NCI-H446 (cell line): ENCODE data around the gene PLXNA2.

Experiments
- DNase-seq, 2 experiments: peaks; one replicate each; lab custom pipeline; 2025; lab: John Stamatoyannopoulos, UW

PLXNA2 gene

DNA sequence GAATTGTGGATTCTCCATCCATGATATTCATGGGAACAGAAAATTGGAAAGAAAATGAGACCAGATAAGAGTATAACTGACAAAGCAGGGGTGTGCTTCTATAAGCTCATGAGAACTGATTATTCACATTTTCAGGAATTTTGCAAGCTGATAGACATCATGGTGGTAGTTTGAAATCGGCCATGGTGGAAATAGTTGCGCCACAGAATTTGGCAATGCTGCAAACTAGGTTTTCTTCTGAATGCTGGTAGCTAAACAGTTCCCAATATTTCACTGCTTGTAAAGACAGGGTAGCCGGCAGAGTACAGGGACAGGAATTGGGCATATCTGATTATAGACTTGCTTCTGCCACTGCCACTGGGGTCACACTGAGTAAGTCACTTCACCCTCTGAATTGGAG lies 151.1 kb downstream of the PLXNA2 start:
- DNase-seq: no peak

DNA sequence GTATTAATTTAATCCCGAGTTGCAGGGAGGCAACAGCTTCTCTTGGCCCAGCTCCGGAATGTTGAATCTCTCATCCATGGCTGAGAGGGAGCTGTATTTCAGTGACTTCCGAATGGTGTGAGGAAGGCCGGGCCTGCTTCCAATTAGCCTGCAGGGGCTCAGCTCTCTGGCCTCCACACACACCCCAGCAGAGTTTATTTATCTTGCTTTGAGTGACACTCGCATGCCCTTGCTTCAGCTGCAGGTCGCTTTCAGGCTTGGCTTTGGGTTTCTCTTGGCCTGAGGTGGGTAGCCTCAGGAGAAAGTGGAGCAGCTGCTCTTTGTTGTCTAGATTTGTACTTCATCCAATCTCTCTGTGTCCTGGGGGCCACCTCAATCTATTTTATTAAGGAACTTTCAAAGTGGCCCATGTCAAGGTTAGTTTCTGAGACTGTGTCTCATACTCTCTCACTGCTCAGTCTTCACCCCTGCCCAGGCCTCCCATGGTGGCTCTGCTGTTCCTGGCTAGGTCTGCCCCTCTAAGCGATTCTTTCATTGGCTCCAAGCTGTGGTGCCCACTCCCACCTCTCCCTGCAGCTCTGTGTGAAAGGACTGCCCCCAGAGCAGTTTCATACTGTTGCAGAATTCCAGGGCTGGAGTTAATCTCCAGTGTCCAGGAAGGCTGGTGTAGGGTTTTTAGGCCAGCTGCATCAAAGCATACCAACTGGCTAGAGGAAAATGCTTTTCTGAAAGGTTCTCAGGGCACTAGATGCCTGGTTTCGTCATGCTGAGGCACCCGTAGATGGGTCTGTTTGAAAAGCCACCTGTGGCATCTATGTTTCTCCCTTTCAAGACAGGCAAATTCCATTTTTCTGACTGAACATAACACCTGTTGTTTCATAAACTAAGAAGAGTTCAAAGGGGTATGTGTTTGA lies 153.5 kb downstream of the PLXNA2 start:
- peak; percentile 29 to 76 for DNase-seq

- DNase-seq: peak in 1 of 2 experiments; percentile 59
These were observed 154.3 kb downstream of the PLXNA2 start for GRCh38 chr1:208089761-208090370.

- no peak for DNase-seq
These were observed 155.0 kb downstream of the PLXNA2 start for GRCh38 chr1:208089149-208089548.

- DNase-seq: no peak
These were observed 155.9 kb downstream of the PLXNA2 start for GRCh38 chr1:208088319-208088718.

- DNase-seq: no peak
These were observed 158.3 kb downstream of the PLXNA2 start for GRCh38 chr1:208085655-208086515.

GRCh38 chr1:208084764-208085163 lies 159.4 kb downstream of the PLXNA2 start:
- DNase-seq: no peak

- no peak for DNase-seq
These were observed 160.0 kb downstream of the PLXNA2 start for GRCh38 chr1:208084220-208084619.

DNA sequence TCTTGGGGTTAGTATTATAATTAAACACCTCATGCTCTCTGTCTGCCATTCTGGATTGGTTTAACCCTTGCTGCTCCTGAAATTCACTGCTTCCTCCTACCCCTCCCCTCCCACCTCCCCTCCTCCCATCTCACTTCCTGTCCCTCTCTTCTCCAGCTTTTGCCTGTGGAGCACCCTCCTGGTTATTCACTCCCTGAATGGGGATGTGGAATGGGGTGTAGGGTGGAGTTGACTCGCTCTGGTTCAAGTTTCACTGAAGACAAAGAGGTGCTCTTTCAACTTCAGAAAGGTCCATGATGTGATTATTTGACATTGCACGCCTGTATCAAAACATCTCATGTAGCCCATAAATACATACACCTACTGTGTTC lies 160.5 kb downstream of the PLXNA2 start:
- no peak for DNase-seq

- no peak for DNase-seq
These were observed 161.0 kb downstream of the PLXNA2 start for GRCh38 chr1:208083016-208083714.

DNA sequence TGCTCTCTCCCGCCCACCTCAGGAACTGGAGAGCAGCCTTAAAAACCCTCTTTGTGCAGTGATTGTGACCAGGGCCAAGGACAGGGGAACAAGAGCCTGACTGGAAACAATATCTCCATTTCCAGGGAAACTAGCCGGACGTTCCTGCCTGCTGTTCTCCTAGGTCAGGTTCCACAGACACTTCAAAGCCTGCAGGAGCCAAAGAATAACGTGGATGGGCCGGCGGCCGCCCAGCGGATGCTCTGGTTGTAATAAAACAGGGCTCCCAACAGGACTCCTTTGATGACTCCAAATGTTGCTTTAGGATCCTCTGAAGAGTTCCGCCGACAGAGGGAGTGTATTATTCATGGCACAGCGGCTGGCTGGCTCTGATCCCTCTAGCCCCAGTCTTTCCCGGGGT lies 162.2 kb downstream of the PLXNA2 start:
- no peak for DNase-seq

DNA sequence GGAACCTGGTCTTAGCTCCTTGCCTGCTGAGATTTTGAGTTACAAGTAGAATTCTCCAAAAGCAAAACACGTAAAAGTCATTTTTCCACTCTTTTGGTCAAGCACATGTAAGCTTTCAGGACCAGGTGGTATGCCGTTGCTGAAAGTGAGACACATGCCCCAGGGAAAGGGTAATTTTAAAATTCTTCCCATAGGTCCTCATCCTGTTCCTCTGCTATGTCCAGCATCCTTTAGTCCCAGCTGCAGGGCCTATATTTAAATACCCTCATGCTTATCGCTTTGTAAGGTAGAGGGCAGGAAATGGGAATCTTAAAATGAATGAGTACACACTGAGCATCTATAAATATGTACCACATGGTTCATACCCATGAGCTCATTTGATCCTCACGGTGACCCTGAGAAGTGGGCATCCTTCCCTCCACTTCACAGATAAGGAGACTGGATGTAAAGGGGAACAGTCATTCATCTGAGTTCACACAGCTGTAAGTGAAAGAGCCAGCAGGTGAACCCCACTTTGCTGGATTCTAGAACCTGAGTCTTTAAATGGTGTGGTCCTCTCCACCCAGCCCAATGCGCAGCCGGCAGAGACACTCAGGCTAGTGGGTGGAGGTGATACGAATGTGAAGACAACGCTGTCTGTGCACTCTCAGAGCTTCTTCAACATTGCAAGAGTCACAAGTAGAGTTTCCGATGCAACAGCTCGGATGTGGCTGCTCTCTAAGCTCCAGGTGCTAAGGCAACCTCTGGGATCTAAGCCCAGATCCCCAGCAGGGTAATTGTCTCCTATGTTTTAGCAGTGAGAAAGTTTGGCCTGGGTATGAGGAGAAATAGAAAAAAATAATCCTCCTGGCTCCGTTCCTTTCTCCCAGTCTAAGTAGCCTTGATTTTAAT lies 163.5 kb downstream of the PLXNA2 start:
- DNase-seq: peak in 1 of 2 experiments; percentile 18

DNA sequence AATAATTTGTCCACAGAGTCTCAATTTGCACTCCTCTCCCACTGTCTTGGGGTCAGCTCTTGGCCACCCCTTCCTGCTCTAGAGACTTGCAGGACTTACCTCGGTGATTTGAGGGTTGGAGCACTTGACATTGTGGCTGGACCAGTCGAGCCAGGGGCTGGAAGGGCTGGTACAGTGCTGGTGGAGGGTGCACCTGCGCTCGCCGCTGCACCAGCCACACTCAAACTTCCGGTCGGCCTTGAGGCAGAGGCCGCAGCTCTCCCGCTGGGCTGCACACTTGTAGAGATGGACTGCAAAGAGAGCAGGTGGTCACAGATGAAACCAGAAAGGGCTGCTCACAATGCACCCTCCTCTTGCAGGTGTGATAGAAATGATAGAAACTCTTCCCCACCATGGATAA lies 165.0 kb downstream of the PLXNA2 start:
- DNase-seq: no peak

DNA sequence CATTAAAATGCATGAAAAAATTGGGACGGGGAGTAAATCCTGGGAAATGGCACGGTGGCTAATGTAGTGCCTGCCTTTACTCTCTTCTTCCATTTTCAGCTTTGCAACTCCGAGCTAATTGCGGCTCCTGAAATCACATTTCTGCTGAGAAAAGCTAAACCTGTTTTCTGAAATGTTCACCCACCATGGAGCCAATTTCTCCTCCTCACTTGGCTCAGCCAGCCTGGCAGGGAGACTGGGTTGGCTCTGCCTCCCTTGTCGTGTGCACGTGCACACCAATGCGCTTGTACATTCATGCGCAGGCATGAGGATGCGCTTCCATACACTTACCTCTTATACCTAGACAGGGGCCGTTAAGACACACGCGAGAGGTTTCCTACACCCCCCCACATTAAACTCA lies 165.4 kb downstream of the PLXNA2 start:
- DNase-seq: peak in 1 of 2 experiments; percentile 40

DNA sequence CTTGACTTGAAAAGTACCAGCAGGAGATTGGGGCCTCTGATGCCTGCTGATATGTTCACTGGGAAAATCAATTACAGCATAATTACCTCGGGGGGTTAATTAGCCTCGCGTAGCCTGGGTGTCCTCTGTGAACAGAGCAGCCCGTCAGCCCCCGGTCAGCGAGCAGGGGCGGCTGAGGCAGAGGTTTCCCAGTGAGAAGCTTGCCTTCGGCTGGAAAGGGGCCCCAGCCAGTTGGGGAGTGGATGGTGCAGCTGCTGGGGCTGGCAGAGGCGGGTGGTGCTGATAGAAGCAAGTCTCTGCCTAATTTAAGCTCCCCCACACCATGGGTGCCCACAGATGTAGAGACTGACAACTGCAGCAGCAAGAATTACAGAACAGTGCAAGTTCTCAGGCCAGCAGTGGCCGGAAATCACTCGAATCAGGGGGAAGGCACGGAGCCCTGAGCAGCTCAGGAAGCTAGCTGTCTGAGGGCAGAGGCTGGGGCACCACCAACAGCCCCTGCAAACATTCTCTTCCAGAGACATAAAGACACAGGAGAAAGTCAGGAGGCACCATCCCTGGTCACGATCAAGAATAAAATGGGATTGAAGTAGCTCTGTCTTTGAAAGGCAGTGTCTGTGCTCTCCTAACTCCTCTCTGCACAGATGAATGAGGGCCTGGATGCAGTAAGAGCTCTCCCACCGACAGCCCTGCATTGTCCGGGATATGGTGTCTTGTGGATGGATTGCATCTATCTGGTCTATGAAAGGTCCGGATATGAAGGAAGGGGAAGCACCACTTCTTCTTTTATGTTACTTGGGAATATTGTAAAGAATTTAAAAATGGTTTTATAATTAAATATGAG lies 166.7 kb downstream of the PLXNA2 start:
- no peak for DNase-seq

DNA sequence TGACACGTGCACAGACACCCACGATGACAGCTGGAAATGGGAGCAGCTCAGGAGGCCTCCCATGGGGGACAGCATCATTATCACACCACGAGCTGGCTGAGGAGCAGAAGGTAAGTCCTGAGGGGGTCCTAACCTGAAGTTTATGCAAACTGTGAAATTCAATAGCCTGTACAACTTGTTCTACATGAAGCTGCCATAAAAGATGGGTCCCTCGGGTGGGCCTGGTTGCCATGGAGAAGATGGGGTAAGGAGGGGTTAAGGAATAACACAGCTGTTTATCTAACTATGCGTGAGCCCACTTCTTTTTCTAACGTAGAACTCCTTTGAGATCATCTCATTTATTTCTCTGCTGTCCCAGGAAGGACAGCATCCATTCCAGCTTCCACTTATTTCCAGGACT lies 169.8 kb downstream of the PLXNA2 start:
- DNase-seq: no peak

- DNase-seq: no peak
These were observed 172.7 kb downstream of the PLXNA2 start for GRCh38 chr1:208071435-208072031.

GRCh38 chr1:208069908-208070307 lies 174.3 kb downstream of the PLXNA2 start:
- no peak for DNase-seq

DNA sequence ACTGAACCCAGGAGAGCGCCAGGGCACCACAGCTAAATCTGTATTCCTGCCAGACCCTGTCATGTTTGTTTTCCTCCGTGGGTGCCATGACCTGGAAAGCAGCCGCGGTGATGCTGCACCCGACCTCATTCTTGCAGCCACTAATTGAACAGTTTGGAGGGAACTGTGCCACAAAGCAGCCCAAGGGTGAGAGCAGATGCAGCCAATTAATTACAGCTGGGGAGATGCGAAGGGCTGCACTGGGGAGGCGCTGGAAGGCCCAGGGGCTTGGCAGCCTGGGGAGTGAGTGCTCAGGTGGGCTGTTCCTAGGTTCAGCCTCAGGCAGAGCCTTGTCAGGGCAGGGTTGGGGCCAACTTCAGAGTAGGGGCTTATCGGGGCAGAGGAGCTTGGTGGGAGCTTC lies 174.9 kb downstream of the PLXNA2 start:
- DNase-seq: peak in 1 of 2 experiments; percentile 33
